ENCODE results near the gene SLC35G1.

SLC35G1 gene

GRCh38 chr10:93893646-93894515 lies at the start of gene SLC35G1:
TSS of gene SLC35G1 (plus strand) at chr10:93893978. CDS start at chr10:93894034, 56 bp downstream.
- in situ Hi-C loops (cut with MboI; ENCODE audit: low sequenced_read_pairs), result no loop called here

GRCh38 chr10:93844979-93845626 lies 48.7 kb upstream of the SLC35G1 start:
- in situ Hi-C loops (cut with MboI; ENCODE audit: low sequenced_read_pairs), result no loop called here

GRCh38 chr10:93849593-93849992 lies 44.2 kb upstream of the SLC35G1 start:
- in situ Hi-C loops (cut with MboI; ENCODE audit: low sequenced_read_pairs), result no loop called here

- in situ Hi-C loops (cut with MboI; ENCODE audit: low sequenced_read_pairs), result no loop called here
Measured at GRCh38 chr10:93850031-93851015, 43.5 kb upstream of the SLC35G1 start.

GRCh38 chr10:93851169-93851568 lies 42.6 kb upstream of the SLC35G1 start:
- in situ Hi-C loops (cut with MboI; ENCODE audit: low sequenced_read_pairs), result no loop called here

- in situ Hi-C loops (cut with MboI; ENCODE audit: low sequenced_read_pairs), result no loop called here
Measured at GRCh38 chr10:93852476-93853095, 41.2 kb upstream of the SLC35G1 start.

- in situ Hi-C loops (cut with MboI; ENCODE audit: low sequenced_read_pairs), result no loop called here
Measured at GRCh38 chr10:93854975-93855374, 38.8 kb upstream of the SLC35G1 start.

GRCh38 chr10:93856349-93857145 lies 37.2 kb upstream of the SLC35G1 start:
- in situ Hi-C loops (cut with MboI; ENCODE audit: low sequenced_read_pairs), result no loop called here

- in situ Hi-C loops (cut with MboI; ENCODE audit: low sequenced_read_pairs), result no loop called here
Measured at GRCh38 chr10:93859049-93859655, 34.6 kb upstream of the SLC35G1 start.

GRCh38 chr10:93861825-93862224 lies 32.0 kb upstream of the SLC35G1 start:
- in situ Hi-C loops (cut with MboI; ENCODE audit: low sequenced_read_pairs), result no loop called here

- in situ Hi-C loops (cut with MboI; ENCODE audit: low sequenced_read_pairs), result no loop called here
Measured at GRCh38 chr10:93865794-93866425, 27.9 kb upstream of the SLC35G1 start.

GRCh38 chr10:93867525-93867924 lies 26.3 kb upstream of the SLC35G1 start:
- in situ Hi-C loops (cut with MboI; ENCODE audit: low sequenced_read_pairs), result no loop called here

GRCh38 chr10:93871671-93872204 lies 22.0 kb upstream of the SLC35G1 start:
- in situ Hi-C loops (cut with MboI; ENCODE audit: low sequenced_read_pairs), result no loop called here

- in situ Hi-C loops (cut with MboI; ENCODE audit: low sequenced_read_pairs), result no loop called here
Measured at GRCh38 chr10:93872375-93873158, 21.2 kb upstream of the SLC35G1 start.

GRCh38 chr10:93873420-93874115 lies 20.2 kb upstream of the SLC35G1 start:
- in situ Hi-C loops (cut with MboI; ENCODE audit: low sequenced_read_pairs), result no loop called here

GRCh38 chr10:93874309-93875031 lies 19.3 kb upstream of the SLC35G1 start:
- in situ Hi-C loops (cut with MboI; ENCODE audit: low sequenced_read_pairs), result no loop called here

- in situ Hi-C loops (cut with MboI; ENCODE audit: low sequenced_read_pairs), result no loop called here
Measured at GRCh38 chr10:93875032-93875358, 18.8 kb upstream of the SLC35G1 start.

Measured in HL-60/S4 treated with phorbol 12-myristate 13-acetate at 8.2 ng/mL for 4 days and 3 days (cell line).